Ovary (tissue), 9 donors: ENCODE results near the gene ITFG1. TPM values are rescaled to one million over a fixed set of nuclear protein-coding genes. Genes with fewer than 3 reads are reported as not detected.
"Not testable (repeated sequence)": the region's sequence is repeated elsewhere in the genome, so short reads cannot be mapped to it uniquely, and the experiment has no call there.

Experiments used
- DNase-seq, 5 donors: peaks; one replicate each; pipeline ENCODE4 v3.0.0-alpha.2; 2019 to 2020
- H3K27ac ChIP-seq, 2 donors: fragments of 200-600 bp; one replicate each; pipeline versions ENCODE4 v1.5.1 to v1.8.0; 2019 to 2022
- H3K27me3 ChIP-seq: fragments of 200-600 bp; one replicate; pipeline ENCODE4 v1.8.0; 2022
- H3K36me3 ChIP-seq: fragments of 200-600 bp; sonication (generic); one replicate; pipeline ENCODE4 v1.5.1; 2019
- H3K4me1 ChIP-seq: one replicate; pipeline ENCODE4 v1.8.1; 2013; ENCODE audit warnings: mild to moderate bottlenecking, moderate library complexity; ENCODE audit not compliant: insufficient read depth
- H3K4me3 ChIP-seq: fragments of 200-600 bp; sonication (generic); one replicate; pipeline ENCODE4 v1.5.1; 2017
- H3K9me3 ChIP-seq, 2 donors: fragments of 200-600 bp in 1 of 2; sonication (generic) in 1 of 2; one replicate each; pipeline versions ENCODE4 v1.5.1 to v1.8.1; 2013 to 2019; ENCODE audit warnings: mild to moderate bottlenecking in 1 of 2, moderate library complexity in 1 of 2
- CTCF ChIP-seq, 3 donors: fragments of 450-650 bp in 2 of 3; fragments of 200-600 bp in 1 of 3; IDR thresholded peaks; one replicate each; pipeline versions ENCODE4 v1.5.1 to v1.8.0; 2016 to 2022; ENCODE audit warnings: antibody characterized with exemption in 3 of 3, mild to moderate bottlenecking in 1 of 3
- EP300 ChIP-seq: sonication (generic); formaldehyde crosslinking; IDR thresholded peaks from one replicate; pipeline ENCODE4 v1.6.1; 2017; ENCODE audit warnings: antibody characterized with exemption
- POLR2A ChIP-seq: fragments of 450-650 bp; IDR thresholded peaks from one replicate; pipeline ENCODE4 v1.6.1; 2017; ENCODE audit warnings: antibody characterized with exemption, mild to moderate bottlenecking, moderate library complexity
- WGBS, 3 donors: extraction: QIAGEN DNeasy Blood & Tissue Kit in 1 of 3; methylation state at CpG; one replicate each; pipeline versions ENCODE4 v1.1.5 to v1.1.7; 2013 to 2017; 5-methylcytosine and 5-hydroxymethylcytosine counted together
- intact Hi-C, 4 donors: fragments of 100-400 bp; cut with DNase I; formaldehyde crosslinking; loops; one replicate each; pipeline versions ENCODE4 v1.11.0 to v1.15.1; 2022 to 2023
- polyA plus RNA-seq, 2 donors: library from polyadenylated mRNA; stranded (reverse); fragments of 200-250 nt in 1 of 2; fragments of 350-450 nt in 1 of 2; fragmentation: Illumina TruSeq in 1 of 2; extraction: RNeasy Lipid Tissue Mini Kit (QIAGEN cat#74804) in 1 of 2; gene quantifications; one replicate each; pipeline ENCODE4 v1.2.3, GENCODE V29; 2013 to 2014
- total RNA-seq, 7 donors: library from RNA; depleted of rRNA in 2 of 7; stranded (reverse); fragments of >200 nt in 2 of 7; fragmentation: NEBNext Ultra II Directional in 3 of 7; extraction: Animal tissue kit (Norgen Biotek cat#: 25700) in 3 of 7; gene quantifications; one replicate each; pipeline versions ENCODE4 v1.1.0 to v1.2.4, GENCODE V29; 2016 to 2023
- donor health status: DM: no; HTN: no; CAD: no; lungs with moderate emphysema.
- donor health status: DM: no; HTN: no; CAD: no.
- donor health status: Bipolar disorder and iron deficiency.
- donor health status: DM: yes; HTN: yes; CAD: no.
- donor health status: DM: no; HTN: no; CAD: no.
- donor health status: DM: yes; HTN: yes; CAD: no.

Gene ITFG1
- total and polyA plus RNA-seq, 9 donors: 34.4 to 123 (median 40.2) TPM

- Histone ChIP-seq H3K9me3 (no peaks in the 10 kb centered on the region), H3K27me3 (no peaks in the 10 kb centered on the region), H3K4me1 (no peaks in the 10 kb centered on the region), H3K36me3 (no peaks in the 10 kb centered on the region), H3K4me3 (no peak overlapping the region), H3K27ac (no peak overlapping the region)
- WGBS, 3 donors: 98% methylated on average over 12 of the region's 12 CpGs
- DNase-seq: no peak
- intact Hi-C loops: no loop called here
- no peak for TF ChIP-seq POLR2A
- no peak for TF ChIP-seq EP300
- no peak for TF ChIP-seq CTCF (IDR thresholded peaks at IDR 0.05)
Measured at GRCh38 chr16:47370536-47370935, 90.3 kb downstream of the ITFG1 start.

GRCh38 chr16:47366228-47366627 is 94.6 kb downstream of the ITFG1 start:
- TF ChIP-seq CTCF (IDR thresholded peaks at IDR 0.05) (no peak), POLR2A (no peak), EP300 (no peak)
- no peaks in the 10 kb centered on the region for H3K4me1 ChIP-seq
- no peak overlapping the region for H3K4me3 ChIP-seq
- WGBS, 3 donors: 68 to 73% (median 68%) methylated on average over 2 of the region's 2 CpGs
- intact Hi-C loops: no loop called here
- H3K27me3 ChIP-seq: no peaks in the 10 kb centered on the region
- H3K36me3 ChIP-seq: no peaks in the 10 kb centered on the region
- H3K9me3 ChIP-seq: no peaks in the 10 kb centered on the region
- no peak for DNase-seq
- no peak overlapping the region for H3K27ac ChIP-seq

GRCh38 chr16:47363761-47364160 is 97.1 kb downstream of the ITFG1 start:
- WGBS, 3 donors: 95 to 100% (median 99%) methylated on average over 1 of the region's 1 CpG
- Histone ChIP-seq H3K36me3 (no peaks in the 10 kb centered on the region), H3K27ac (no peak overlapping the region)

GRCh38 chr16:47359478-47359877 is 101.4 kb downstream of the ITFG1 start:
- WGBS, 3 donors: 84 to 95% (median 92%) methylated on average over 2 of the region's 2 CpGs
- H3K36me3 ChIP-seq: no peaks in the 10 kb centered on the region
- no peaks in the 10 kb centered on the region for H3K27me3 ChIP-seq
- no peak overlapping the region for H3K27ac ChIP-seq
- H3K4me1 ChIP-seq: no peaks in the 10 kb centered on the region
- intact Hi-C loops: no loop called here
- H3K9me3 ChIP-seq: no peaks in the 10 kb centered on the region
- DNase-seq: no peak
- no peak overlapping the region for H3K4me3 ChIP-seq
- no peak for TF ChIP-seq POLR2A

More at GRCh38 chr16:47363761-47364160, 97.1 kb downstream of the ITFG1 start:
- TF ChIP-seq POLR2A (no peak), EP300 (no peak), CTCF (IDR thresholded peaks at IDR 0.05) (no peak)
- Histone ChIP-seq H3K4me3 (no peak overlapping the region), H3K4me1 (no peaks in the 10 kb centered on the region), H3K9me3 (no peaks in the 10 kb centered on the region), H3K27me3 (no peaks in the 10 kb centered on the region)
- intact Hi-C loops: no loop called here
- no peak for DNase-seq

GRCh38 chr16:47358816-47359215 is 102.0 kb downstream of the ITFG1 start:
- Histone ChIP-seq H3K9me3 (no peaks in the 10 kb centered on the region), H3K4me1 (no peaks in the 10 kb centered on the region), H3K27me3 (no peaks in the 10 kb centered on the region), H3K36me3 (no peaks in the 10 kb centered on the region), H3K4me3 (no peak overlapping the region), H3K27ac (no peak overlapping the region)
- intact Hi-C loops: no loop called here
- no peak for DNase-seq
- 93 to 98% (median 95%) methylated on average over 2 of the region's 2 CpGs for WGBS, 3 donors
- TF ChIP-seq EP300 (no peak), CTCF (IDR thresholded peaks at IDR 0.05) (no peak), POLR2A (no peak)

- H3K27ac ChIP-seq, H3K9me3 ChIP-seq, H3K4me1 ChIP-seq, DNase-seq, intact Hi-C loops, H3K36me3 ChIP-seq, H3K27me3 ChIP-seq, H3K4me3 ChIP-seq: not testable (repeated sequence)
- 96 to 100% (median 99%) methylated on average over 2 of the region's 2 CpGs for WGBS, 3 donors
Measured at GRCh38 chr16:47349029-47349428, 111.8 kb downstream of the ITFG1 start.

- H3K9me3 ChIP-seq, intact Hi-C loops: not testable (repeated sequence)
- WGBS, 3 donors: 97 to 98% (median 98%) methylated on average over 23 of the region's 23 CpGs
Measured at GRCh38 chr16:47347021-47347696, 113.7 kb downstream of the ITFG1 start.

More at GRCh38 chr16:47347021-47347696, 113.7 kb downstream of the ITFG1 start:
- H3K27me3 ChIP-seq, H3K36me3 ChIP-seq, DNase-seq, H3K27ac ChIP-seq, H3K4me3 ChIP-seq, H3K4me1 ChIP-seq: not testable (repeated sequence)
